Tongue (tissue), 2 donors: ENCODE results near the gene IKZF1. TPM values are rescaled to one million over a fixed set of nuclear protein-coding genes. Genes with fewer than 3 reads are reported as not detected.

Source experiments
- DNase-seq: peaks from one replicate; pipeline ENCODE4 v3.0.0-alpha.2; 2015
- total RNA-seq: library from RNA; depleted of rRNA; stranded (reverse); fragments of >200 nt; gene quantifications from one replicate; pipeline ENCODE4 v1.2.3, GENCODE V29; 2014

The IKZF1 gene
- total RNA-seq, 1 donor from 2014 or later: 6.1 TPM

- no peak for DNase-seq
These were observed 71.7 kb downstream of the IKZF1 start for GRCh38 chr7:50376056-50376820.

GRCh38 chr7:50377356-50377755, 72.8 kb downstream of the IKZF1 start:
- no peak for DNase-seq

GRCh38 chr7:50379082-50379481, 74.6 kb downstream of the IKZF1 start:
- DNase-seq: no peak

- no peak for DNase-seq
These were observed 75.0 kb downstream of the IKZF1 start for GRCh38 chr7:50379539-50379938.

- no peak for DNase-seq
These were observed 77.9 kb downstream of the IKZF1 start for GRCh38 chr7:50382455-50382854.

- no peak for DNase-seq
These were observed 82.8 kb downstream of the IKZF1 start for GRCh38 chr7:50387351-50387750.

- DNase-seq: no peak
These were observed 85.4 kb downstream of the IKZF1 start for GRCh38 chr7:50389961-50390360.

- peak; percentile 2 for DNase-seq
These were observed 86.9 kb downstream of the IKZF1 start for GRCh38 chr7:50391386-50391785.

GRCh38 chr7:50393076-50393475, 88.6 kb downstream of the IKZF1 start:
- DNase-seq: no peak

- DNase-seq: no peak
These were observed 89.2 kb downstream of the IKZF1 start for GRCh38 chr7:50393547-50394252.

- no peak for DNase-seq
These were observed 89.8 kb downstream of the IKZF1 start for GRCh38 chr7:50394315-50394714.

- DNase-seq: no peak
These were observed 92.3 kb downstream of the IKZF1 start for GRCh38 chr7:50396856-50397255.

- no peak for DNase-seq
These were observed 92.9 kb downstream of the IKZF1 start for GRCh38 chr7:50397320-50397970.

- DNase-seq: no peak
These were observed 93.4 kb downstream of the IKZF1 start for GRCh38 chr7:50397971-50398324.

GRCh38 chr7:50399206-50399605, 94.7 kb downstream of the IKZF1 start:
- DNase-seq: no peak

- DNase-seq: no peak
These were observed 95.1 kb downstream of the IKZF1 start for GRCh38 chr7:50399635-50400034.

GRCh38 chr7:50400114-50400513, 95.6 kb downstream of the IKZF1 start:
- DNase-seq: no peak

- DNase-seq: no peak
These were observed 99.9 kb downstream of the IKZF1 start for GRCh38 chr7:50404392-50404791.

- DNase-seq: no peak
These were observed 100.7 kb downstream of the IKZF1 start for GRCh38 chr7:50405221-50405620.

GRCh38 chr7:50406935-50407334, 102.4 kb downstream of the IKZF1 start:
- DNase-seq: no peak

GRCh38 chr7:50409856-50410745, 105.6 kb downstream of the IKZF1 start:
- DNase-seq: peak; percentile 2

GRCh38 chr7:50411332-50411731, 106.8 kb downstream of the IKZF1 start:
- DNase-seq: no peak
